SK-N-SH (cell line): ENCODE results near the gene ZMYM2.

Experiments
- CTCF ChIP-seq: fragments of 200-600 bp; sonication (generic); IDR thresholded peaks from 2 replicates; pipeline ENCODE4 v1.6.1; 2017; ENCODE audit warnings: antibody characterized with exemption, mild to moderate bottlenecking, moderate library complexity
- EZH2phosphoT487 ChIP-seq: fragments of 200-600 bp; sonication (generic); IDR thresholded peaks from 2 replicates; pipeline ENCODE4 v1.6.1; 2017; ENCODE audit warnings: low read depth, mixed run types, mild to moderate bottlenecking, antibody characterized with exemption, moderate library complexity, borderline replicate concordance
- FOSL2 ChIP-seq: IDR thresholded peaks from 2 replicates; pipeline ENCODE4 v1.4.0; 2012; ENCODE audit warnings: low read depth, mild to moderate bottlenecking, moderate library complexity, borderline replicate concordance
- FOXM1 ChIP-seq: IDR thresholded peaks from 2 replicates; pipeline ENCODE4 v1.4.0; 2012; ENCODE audit warnings: low read depth, mild to moderate bottlenecking
- GABPA ChIP-seq: IDR thresholded peaks from 2 replicates; pipeline ENCODE4 v1.4.0; 2012; ENCODE audit warnings: low read depth, mild to moderate bottlenecking
- PBX3 ChIP-seq: IDR thresholded peaks from 2 replicates; pipeline ENCODE4; 2012
- POLR2AphosphoS5 ChIP-seq: IDR thresholded peaks from 2 replicates; pipeline ENCODE4 v1.6.1; 2012; ENCODE audit warnings: low read depth, low read length
- RAD21 ChIP-seq: IDR thresholded peaks from 2 replicates; pipeline ENCODE4 v1.6.1; 2012; ENCODE audit warnings: mild to moderate bottlenecking, low read length
- SMC3 ChIP-seq: IDR thresholded peaks from 2 replicates; pipeline ENCODE4 v1.6.1; 2012; ENCODE audit warnings: low read depth, low read length, improper control_type of control experiment
- USF2 ChIP-seq: fragments of 150-350 bp; IDR thresholded peaks from 2 replicates; pipeline ENCODE4 v1.6.1; 2017; ENCODE audit warnings: antibody characterized with exemption, low read length, low read depth, borderline replicate concordance
- YY1 ChIP-seq: IDR thresholded peaks from 2 replicates; pipeline ENCODE4 v1.4.0; 2012; ENCODE audit warnings: low read depth, mild to moderate bottlenecking

DNA sequence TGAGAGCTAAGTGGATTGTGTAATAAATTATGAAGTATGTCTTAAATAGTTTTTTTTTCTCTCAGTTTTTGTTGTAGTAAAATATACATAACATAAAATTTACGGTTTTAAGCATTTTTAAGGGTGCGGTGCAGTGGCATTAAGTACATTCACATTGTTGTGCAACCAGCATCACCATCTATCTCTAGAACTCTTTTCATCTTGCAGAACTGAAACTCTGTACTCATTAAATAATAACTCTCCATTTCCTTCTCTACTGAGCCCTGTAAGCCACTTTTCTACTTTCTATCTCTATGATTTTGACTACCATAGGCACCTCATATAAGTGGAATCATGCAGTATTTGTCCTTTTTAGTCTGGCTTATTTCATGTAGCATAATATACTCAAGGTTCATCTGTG is 115.2 kb downstream of the ZMYM2 start:
- TF ChIP-seq CTCF (no peak), POLR2AphosphoS5 (no peak), GABPA (no peak), SMC3 (no peak), YY1 (no peak), FOXM1 (no peak), RAD21 (no peak), PBX3 (no peak), EZH2phosphoT487 (no peak), USF2 (no peak), FOSL2 (no peak)
